ENCODE measurements around the gene ADAMTS12. TPM values are rescaled to one million over a fixed set of nuclear protein-coding genes. Genes with fewer than 3 reads are reported as not detected.
"Not testable (repeated sequence)": the region's sequence is repeated elsewhere in the genome, so short reads cannot be mapped to it uniquely, and the experiment has no call there.

The ADAMTS12 gene
- polyA plus RNA-seq, 3 donors = 14.9 to 18.5 (median 18.0) TPM

GRCh38 chr5:33592245-33592644, 299.5 kb downstream of the ADAMTS12 start:
- no peak for DNase-seq (ENCODE audit: extremely low read depth in 1 of 11, low read depth in 9 of 11, low spot score in 4 of 11)

GRCh38 chr5:33588654-33589372, 303.0 kb downstream of the ADAMTS12 start:
- DNase-seq (ENCODE audit: extremely low read depth in 1 of 11, low read depth in 9 of 11, low spot score in 4 of 11) = no peak

GRCh38 chr5:33583332-33583731, 308.5 kb downstream of the ADAMTS12 start:
- no peak for DNase-seq (ENCODE audit: extremely low read depth in 1 of 11, low read depth in 9 of 11, low spot score in 4 of 11)

GRCh38 chr5:33582417-33582816, 309.4 kb downstream of the ADAMTS12 start:
- no peak for DNase-seq (ENCODE audit: extremely low read depth in 1 of 11, low read depth in 9 of 11, low spot score in 4 of 11)

- DNase-seq (ENCODE audit: extremely low read depth in 1 of 11, low read depth in 9 of 11, low spot score in 4 of 11) = no peak
Measured at GRCh38 chr5:33579789-33580188, 312.0 kb downstream of the ADAMTS12 start.

- DNase-seq (ENCODE audit: extremely low read depth in 1 of 11, low read depth in 9 of 11, low spot score in 4 of 11) = no peak
Measured at GRCh38 chr5:33579152-33579551, 312.6 kb downstream of the ADAMTS12 start.

GRCh38 chr5:33576726-33577590, 314.8 kb downstream of the ADAMTS12 start:
- DNase-seq (ENCODE audit: extremely low read depth in 1 of 11, low read depth in 9 of 11, low spot score in 4 of 11) = no peak

GRCh38 chr5:33565324-33565723, 326.5 kb downstream of the ADAMTS12 start:
- DNase-seq (ENCODE audit: extremely low read depth in 1 of 11, low read depth in 9 of 11, low spot score in 4 of 11) = no peak

GRCh38 chr5:33563983-33564908, 327.5 kb downstream of the ADAMTS12 start:
- DNase-seq (ENCODE audit: extremely low read depth in 1 of 11, low read depth in 9 of 11, low spot score in 4 of 11) = no peak

GRCh38 chr5:33563530-33563929, 328.3 kb downstream of the ADAMTS12 start:
- DNase-seq (ENCODE audit: extremely low read depth in 1 of 11, low read depth in 9 of 11, low spot score in 4 of 11) = no peak

GRCh38 chr5:33558489-33558888, 333.3 kb downstream of the ADAMTS12 start:
- DNase-seq (ENCODE audit: extremely low read depth in 1 of 11, low read depth in 9 of 11, low spot score in 4 of 11) = no peak

- no peak for DNase-seq (ENCODE audit: extremely low read depth in 1 of 11, low read depth in 9 of 11, low spot score in 4 of 11)
Measured at GRCh38 chr5:33557605-33558004, 334.2 kb downstream of the ADAMTS12 start.

- peak in 8 of 11 donors; percentile 2 to 43 (median 17) for DNase-seq (ENCODE audit: extremely low read depth in 1 of 11, low read depth in 9 of 11, low spot score in 4 of 11)
Measured at GRCh38 chr5:33556330-33557328, 335.2 kb downstream of the ADAMTS12 start.

GRCh38 chr5:33549982-33550567, 341.7 kb downstream of the ADAMTS12 start:
- DNase-seq (ENCODE audit: extremely low read depth in 1 of 11, low read depth in 9 of 11, low spot score in 4 of 11) = no peak

GRCh38 chr5:33539790-33540189, 352.0 kb downstream of the ADAMTS12 start:
- DNase-seq (ENCODE audit: extremely low read depth in 1 of 11, low read depth in 9 of 11, low spot score in 4 of 11) = not testable (repeated sequence)

GRCh38 chr5:33539212-33539611, 352.6 kb downstream of the ADAMTS12 start:
- DNase-seq (ENCODE audit: extremely low read depth in 1 of 11, low read depth in 9 of 11, low spot score in 4 of 11) = no peak

- DNase-seq (ENCODE audit: extremely low read depth in 1 of 11, low read depth in 9 of 11, low spot score in 4 of 11) = no peak
Measured at GRCh38 chr5:33538201-33538600, 353.6 kb downstream of the ADAMTS12 start.

- no peak for DNase-seq (ENCODE audit: extremely low read depth in 1 of 11, low read depth in 9 of 11, low spot score in 4 of 11)
Measured at GRCh38 chr5:33537240-33537639, 354.6 kb downstream of the ADAMTS12 start.

All from renal cortex interstitium (tissue), 11 donors.